Aorta (tissue), 5 donors: ENCODE data around the gene TPH1. TPM values are rescaled to one million over a fixed set of nuclear protein-coding genes. Genes with fewer than 3 reads are reported as not detected.
A peak's percentile ranks its signal among the peaks of the same experiment; 100 is the strongest.

ENCODE experiments used
- ATAC-seq: fragments of 200-7000 bp; cut with Tn5 transposase; one replicate; pipeline ENCODE4 v1.9.1; 2022; ENCODE audit warnings: moderate library complexity; ENCODE audit not compliant: low FRiP score
- DNase-seq, 2 donors: peaks; one replicate each; pipeline ENCODE4 v3.0.0-alpha.2; 2020
- H3K27ac ChIP-seq, 2 donors: one replicate each; pipeline ENCODE4 v1.5.1; 2013; ENCODE audit warnings: low read length in 2 of 2, mild to moderate bottlenecking in 2 of 2, moderate library complexity in 2 of 2, control low read depth in 1 of 2, inconsistent platforms in 1 of 2, low read depth in 1 of 2
- H3K27me3 ChIP-seq, 2 donors: one replicate each; pipeline ENCODE4 v1.6.1; 2013; ENCODE audit warnings: control low read depth in 1 of 2, low read length in 1 of 2, mild to moderate bottlenecking in 1 of 2, moderate library complexity in 1 of 2; ENCODE audit not compliant: insufficient read depth in 2 of 2, control insufficient read depth in 1 of 2
- H3K36me3 ChIP-seq, 2 donors: one replicate each; pipeline ENCODE4 v1.6.1; 2013; ENCODE audit warnings: control low read depth in 1 of 2, low read length in 1 of 2, mild to moderate bottlenecking in 1 of 2; ENCODE audit not compliant: insufficient read depth in 2 of 2, control insufficient read depth in 1 of 2
- H3K4me1 ChIP-seq, 2 donors: one replicate each; pipeline ENCODE4 v1.6.1; 2013; ENCODE audit warnings: low read length in 2 of 2, control low read depth in 1 of 2, mild to moderate bottlenecking in 1 of 2, moderate library complexity in 1 of 2; ENCODE audit not compliant: insufficient read depth in 2 of 2, control insufficient read depth in 1 of 2
- H3K4me3 ChIP-seq, 2 donors: one replicate each; pipeline ENCODE4 v1.5.1; 2013; ENCODE audit warnings: low read length in 2 of 2, control low read depth in 1 of 2, mild to moderate bottlenecking in 1 of 2
- H3K9me3 ChIP-seq: one replicate; pipeline ENCODE4 v1.6.1; 2013; ENCODE audit warnings: mild to moderate bottlenecking, low read length; ENCODE audit not compliant: control insufficient read depth
- WGBS, 2 donors: extraction: QIAGEN DNeasy Blood & Tissue Kit; methylation state at CpG; one replicate each; pipeline ENCODE4 v1.1.7; 2013; 5-methylcytosine and 5-hydroxymethylcytosine counted together
- intact Hi-C, 2 donors: fragments of 100-400 bp; cut with DNase I; formaldehyde crosslinking; loops; one replicate each; pipeline versions ENCODE4 v1.14.2 to v1.15.0; 2022
- polyA plus RNA-seq, 2 donors: library from polyadenylated mRNA; stranded (reverse); fragments of 200-250 nt; gene quantifications; one replicate each; pipeline ENCODE4 v1.2.3, GENCODE V29; 2013
- total RNA-seq, 2 donors: library from RNA; stranded (reverse); fragmentation: NEBNext Ultra II Directional; extraction: Animal tissue kit (Norgen Biotek cat#: 25700); gene quantifications; one replicate each; pipeline ENCODE4 v1.2.1, GENCODE V29; 2021
- donor health status: healthy with polysubstance abuse.
- donor health status: Bipolar disorder and iron deficiency.
- donor health status: DM: no; HTN: no; CAD: no.
- donor health status: DM: no; HTN: no; CAD: no.
- donor health status: DM: yes; HTN: yes; CAD: no.

TPH1 gene
- total and polyA plus RNA-seq, 4 donors, result 5.2 to 22.7 (median 17.5) TPM

DNA sequence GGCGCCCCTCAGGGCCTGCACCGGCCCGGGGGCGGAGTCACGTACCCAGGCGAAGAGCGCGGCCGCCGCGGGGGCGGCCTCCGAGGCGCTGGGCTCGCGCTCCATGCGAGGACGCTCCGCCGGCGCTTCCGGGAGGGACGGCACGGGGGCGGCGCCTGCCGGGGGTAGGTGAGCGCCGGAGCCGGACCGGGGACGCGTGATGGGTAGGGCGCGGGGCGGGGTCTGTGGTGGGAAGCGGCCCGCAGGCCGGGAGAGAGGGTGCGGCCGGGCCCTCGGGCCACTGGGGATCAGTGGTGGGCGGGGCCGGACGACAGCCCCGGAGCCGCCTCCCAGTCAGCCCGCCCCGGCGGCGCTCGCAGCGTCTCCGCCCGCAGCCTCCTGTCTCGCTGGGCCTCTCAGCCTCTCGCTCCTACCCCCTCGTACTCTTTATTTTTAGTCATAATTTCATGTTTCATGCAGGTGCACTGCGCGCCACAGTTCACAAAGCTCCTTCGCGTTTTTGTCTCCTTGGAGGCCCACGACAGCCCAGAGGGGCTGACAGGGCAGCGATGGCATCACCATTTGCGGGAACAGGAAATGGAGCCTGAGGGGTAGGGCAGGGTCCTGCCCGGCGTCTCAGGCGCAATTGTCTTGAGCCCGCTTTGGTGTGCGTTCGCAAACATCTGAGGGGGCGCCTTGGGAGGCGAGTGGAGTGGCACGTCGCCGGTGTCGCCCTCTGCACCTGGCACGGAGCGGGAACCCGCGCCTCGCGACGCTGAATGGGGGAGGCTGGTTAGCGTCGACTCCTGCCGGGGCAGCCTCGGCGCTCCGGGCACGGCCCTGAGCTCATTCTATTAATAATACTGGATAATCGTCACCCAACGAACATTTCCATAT, 32.9 kb downstream of the TPH1 start, which contains the start of gene SERGEF:
TSS of gene SERGEF (minus strand) at position 142 of the 876 bp plus-strand sequence. CDS start at position 105, 37 bp downstream.
- ATAC-seq (peak; percentile 98), DNase-seq (peak; percentile 97 to 98)
- Histone ChIP-seq H3K27ac (peak within 1 kb of the TSS; percentile 49 to 63), H3K4me1 (no peaks in the 10 kb centered on the region), H3K36me3 (no peaks in the 10 kb centered on the region), H3K9me3 (no peaks in the 10 kb centered on the region), H3K27me3 (no peaks in the 10 kb centered on the region), H3K4me3 (peak within 1 kb of the TSS; percentile 55 to 76)
- WGBS, 2 donors, result 0% methylated on average over 48 to 93 of the region's 93 CpGs
- intact Hi-C loops, result loop anchor here (5.0 to 10.0 kb wide), 3 partner anchors 34 to 94 kb away; partner anchors contain the start of genes SAAL1 (in 2 of the 2) and TPH1 (in 1 of the 2)

DNA sequence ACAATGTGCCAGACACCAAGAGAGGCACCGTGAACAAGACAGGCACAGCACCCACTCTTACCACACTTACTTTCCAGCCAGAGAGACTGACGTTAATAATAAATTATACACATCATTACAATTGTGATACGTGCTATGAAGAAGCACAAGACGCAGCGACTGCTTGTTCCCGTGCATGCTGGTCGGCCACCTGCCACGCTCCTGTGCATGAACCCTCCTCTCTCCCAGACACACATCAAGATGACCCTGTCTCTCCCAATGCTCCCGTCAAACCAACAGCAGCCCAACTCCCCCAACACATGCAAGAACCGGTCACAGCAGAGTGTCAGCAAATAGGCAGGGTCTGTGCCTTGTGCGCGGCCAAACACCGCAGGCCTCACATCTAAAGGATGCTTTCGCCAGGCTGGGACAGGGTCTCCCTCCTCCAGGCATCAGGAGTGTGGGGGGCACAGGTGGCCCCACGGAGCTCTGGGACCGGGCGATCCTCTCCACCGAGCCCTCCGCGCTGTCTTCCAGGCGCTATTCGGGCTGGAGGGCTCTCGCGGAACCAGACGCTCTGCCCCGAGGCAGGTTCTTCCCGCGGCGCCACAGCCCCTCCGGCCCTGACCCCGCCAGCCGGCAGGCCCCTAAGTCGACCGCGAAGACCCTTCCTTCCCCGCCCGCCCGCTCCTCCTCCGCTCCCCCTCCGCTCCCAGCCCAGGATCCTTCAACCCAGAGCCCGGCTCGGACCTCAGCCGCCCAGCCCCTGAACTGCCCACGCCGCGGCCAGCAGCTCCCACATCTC, 33.8 kb downstream of the TPH1 start:
- no peaks in the 10 kb centered on the region for H3K36me3 ChIP-seq
- DNase-seq, result no peak
- H3K4me3 ChIP-seq, result peak overlapping the region; percentile 55 to 76
- intact Hi-C loops, result loop anchor here (5.0 to 10.0 kb wide), 3 partner anchors 35 to 95 kb away; partner anchors contain the start of genes SAAL1 (in 2 of the 2) and TPH1 (in 1 of the 2)
- 2 to 5% methylated on average over 20 to 46 of the region's 46 CpGs for WGBS, 2 donors
- ATAC-seq, result peak; percentile 19
- H3K27me3 ChIP-seq, result no peaks in the 10 kb centered on the region
- no peaks in the 10 kb centered on the region for H3K4me1 ChIP-seq
- H3K9me3 ChIP-seq, result no peaks in the 10 kb centered on the region
- H3K27ac ChIP-seq, result peak overlapping the region; percentile 31 to 63

DNA sequence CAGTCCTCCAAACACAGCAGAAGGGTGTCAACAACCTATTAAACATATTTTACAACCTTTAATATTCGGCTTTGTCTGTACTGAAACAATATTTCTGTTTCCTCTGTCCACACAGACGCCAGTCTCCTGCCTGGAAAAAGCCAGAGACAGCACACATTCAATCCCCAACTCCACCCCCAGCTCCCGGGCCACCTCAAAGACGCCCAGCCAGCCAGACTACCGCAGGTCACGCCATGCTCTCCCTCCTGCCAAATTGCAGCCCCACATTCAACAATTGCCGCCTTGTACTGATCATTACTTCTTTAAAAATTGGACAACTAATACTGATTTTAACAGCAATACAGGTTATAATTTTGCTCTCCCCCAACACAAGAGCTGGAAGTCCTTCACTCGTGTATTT, 34.4 kb downstream of the TPH1 start:
- ATAC-seq, result no peak
- Histone ChIP-seq H3K27ac (peak overlapping the region in 1 of 2 donors; percentile 63), H3K4me1 (no peaks in the 10 kb centered on the region), H3K9me3 (no peaks in the 10 kb centered on the region), H3K27me3 (no peaks in the 10 kb centered on the region), H3K36me3 (no peaks in the 10 kb centered on the region), H3K4me3 (no peak overlapping the region)
- no peak for DNase-seq
- intact Hi-C loops, result loop anchor here (5.0 to 10.0 kb wide), 3 partner anchors 36 to 96 kb away; partner anchors contain the start of genes SAAL1 (in 2 of the 2) and TPH1 (in 1 of the 2)
- 56 to 72% methylated on average over 8 of the region's 8 CpGs for WGBS, 2 donors

DNA sequence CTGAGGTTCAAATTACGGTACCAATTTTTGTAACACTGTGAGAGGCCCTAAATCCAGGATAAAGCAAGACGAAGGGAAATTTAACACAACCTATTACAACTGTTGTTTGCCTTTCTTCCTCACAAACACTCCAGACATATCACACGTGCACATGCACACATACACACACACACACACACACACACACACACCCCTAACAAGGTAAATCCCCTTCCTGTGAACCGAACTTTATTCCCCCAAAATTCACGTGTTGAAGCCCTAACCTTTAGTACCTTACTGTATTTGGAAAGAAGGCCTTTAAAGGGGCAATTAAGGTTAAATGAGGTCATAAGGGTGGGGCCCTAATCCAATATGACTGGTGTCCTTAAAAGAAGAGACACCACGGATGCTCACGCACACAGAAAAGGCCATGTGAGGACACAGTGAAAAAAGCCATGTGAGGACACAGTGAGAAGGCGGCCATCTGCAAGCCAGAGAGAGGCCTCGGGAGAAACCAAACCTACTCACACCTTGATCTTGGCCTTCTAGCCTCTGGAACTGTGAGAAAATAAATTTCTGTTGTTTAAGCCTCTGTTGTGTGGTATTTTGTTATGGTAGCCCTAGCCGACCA, 35.0 kb downstream of the TPH1 start:
- intact Hi-C loops, result loop anchor here (5.0 to 10.0 kb wide), 3 partner anchors 36 to 96 kb away; partner anchors contain the start of genes SAAL1 (in 2 of the 2) and TPH1 (in 1 of the 2)
- no peaks in the 10 kb centered on the region for H3K27me3 ChIP-seq
- H3K27ac ChIP-seq, result no peak overlapping the region
- 90% methylated on average over 10 of the region's 10 CpGs for WGBS, 2 donors
- ATAC-seq (no peak), DNase-seq (no peak)
- no peaks in the 10 kb centered on the region for H3K4me1 ChIP-seq
- H3K9me3 ChIP-seq, result no peaks in the 10 kb centered on the region
- no peak overlapping the region for H3K4me3 ChIP-seq
- peaks cover 0 to 2% of the 10 kb centered on the region in 2 donors for H3K36me3 ChIP-seq

DNA sequence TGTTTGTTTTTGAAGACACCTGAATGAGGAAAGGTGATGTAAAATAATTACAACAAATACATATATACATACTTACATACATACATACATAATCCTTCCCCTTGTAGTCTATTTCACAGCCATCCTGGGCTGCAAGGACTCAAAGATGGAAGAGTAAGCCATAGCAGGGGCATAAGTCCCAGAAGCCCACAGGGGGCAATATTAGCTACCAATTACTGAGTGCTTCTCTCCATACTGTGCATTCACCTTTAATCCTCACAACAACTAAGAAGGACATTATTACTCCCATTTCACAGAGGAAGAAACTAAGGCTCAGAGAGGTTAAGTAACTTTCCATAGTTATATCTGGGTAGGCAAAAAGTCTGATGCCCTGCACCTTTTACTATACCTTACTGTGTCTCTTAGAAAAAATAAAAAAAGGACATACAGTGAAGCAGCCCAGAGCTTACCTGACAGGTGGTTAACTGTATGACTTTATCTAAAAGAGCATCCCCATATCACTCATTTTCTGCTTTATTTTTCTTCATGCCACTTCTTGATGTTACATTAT, 35.9 kb downstream of the TPH1 start:
- H3K4me1 ChIP-seq, result no peaks in the 10 kb centered on the region
- H3K9me3 ChIP-seq, result no peaks in the 10 kb centered on the region
- intact Hi-C loops, result loop anchor here (5.0 to 10.0 kb wide), 3 partner anchors 37 to 97 kb away; partner anchors contain the start of genes SAAL1 (in 2 of the 2) and TPH1 (in 1 of the 2)
- H3K4me3 ChIP-seq, result no peak overlapping the region
- H3K27ac ChIP-seq, result no peak overlapping the region
- no peak for ATAC-seq
- no peaks in the 10 kb centered on the region for H3K27me3 ChIP-seq
- peaks cover 0 to 2% of the 10 kb centered on the region in 2 donors for H3K36me3 ChIP-seq
- no peak for DNase-seq

DNA sequence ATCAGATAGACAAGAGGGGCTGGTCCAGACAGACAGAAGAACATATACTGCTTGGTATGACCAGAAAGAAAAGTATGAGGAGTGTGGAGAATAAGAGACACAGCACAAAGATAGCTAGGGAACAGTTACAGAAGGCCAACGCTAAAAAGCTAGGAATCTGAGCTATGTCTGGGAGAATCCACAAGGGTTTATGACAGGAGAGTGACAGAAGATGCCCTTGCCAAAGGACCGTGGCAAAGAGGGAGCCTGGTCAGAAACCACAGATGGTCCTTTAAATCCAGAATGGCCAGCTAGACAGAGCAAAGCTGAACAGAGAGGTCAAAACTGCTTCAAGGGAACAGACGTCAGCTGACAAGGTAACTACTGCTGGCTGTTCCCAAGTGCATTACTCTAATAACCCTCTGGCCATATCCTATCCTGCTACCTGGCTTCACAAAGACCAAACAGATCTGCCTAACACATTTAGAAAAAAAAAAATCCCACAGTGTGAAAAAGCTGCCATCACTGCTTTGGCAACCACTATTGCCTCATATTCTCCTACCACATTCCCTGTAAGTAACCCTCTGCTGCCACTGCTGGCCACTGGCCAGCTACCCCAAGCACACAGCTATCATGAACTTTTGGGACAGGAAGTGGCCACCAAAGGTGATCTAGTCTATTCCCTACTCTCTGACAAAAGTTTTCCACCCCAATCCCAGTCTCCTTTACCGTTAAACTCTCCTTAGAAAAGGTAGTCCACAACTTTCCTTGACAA, 40.5 kb downstream of the TPH1 start:
- Histone ChIP-seq H3K9me3 (no peaks in the 10 kb centered on the region), H3K27ac (no peak overlapping the region), H3K4me3 (no peak overlapping the region), H3K27me3 (no peaks in the 10 kb centered on the region), H3K36me3 (peaks cover 4 to 9% of the 10 kb centered on the region in 2 donors), H3K4me1 (no peaks in the 10 kb centered on the region)
- ATAC-seq (no peak), DNase-seq (no peak)
- 78 to 86% methylated on average over 4 of the region's 4 CpGs for WGBS, 2 donors
- intact Hi-C loops, result no loop called here

DNA sequence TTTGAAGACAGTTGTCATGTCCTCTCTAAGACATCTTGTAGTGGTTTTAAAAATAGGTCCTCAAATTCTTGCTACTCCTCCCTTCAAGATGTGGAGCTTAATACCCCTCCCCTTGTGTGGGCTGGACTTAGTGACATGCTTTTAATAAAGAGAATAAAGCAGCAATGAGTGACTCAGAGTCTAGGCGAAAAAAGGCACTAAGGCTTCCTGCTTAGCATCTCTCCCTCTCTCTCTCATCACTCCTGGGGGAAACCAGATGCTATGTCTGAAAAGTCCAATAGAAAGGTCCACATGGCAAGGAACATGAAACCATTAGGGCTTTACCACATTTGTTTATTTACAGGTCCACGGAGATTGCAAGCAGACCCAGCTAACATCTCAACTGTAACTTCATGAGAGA, 44.9 kb downstream of the TPH1 start:
- no peaks in the 10 kb centered on the region for H3K27me3 ChIP-seq
- ATAC-seq, result no peak
- no peaks in the 10 kb centered on the region for H3K9me3 ChIP-seq
- H3K4me3 ChIP-seq, result no peak overlapping the region
- 55 to 61% methylated on average over 2 of the region's 2 CpGs for WGBS, 2 donors
- intact Hi-C loops, result no loop called here
- H3K36me3 ChIP-seq, result peaks cover 7 to 8% of the 10 kb centered on the region in 2 donors
- DNase-seq, result no peak
- no peak overlapping the region for H3K27ac ChIP-seq
- H3K4me1 ChIP-seq, result no peaks in the 10 kb centered on the region
